Heart right ventricle (tissue), 16 donors: ENCODE results near the gene SANBR. TPM values are rescaled to one million over a fixed set of nuclear protein-coding genes. Genes with fewer than 3 reads are reported as not detected.

Source experiments
- ATAC-seq, 8 donors: fragments of 200-7000 bp; cut with Tn5 transposase; one replicate each; pipeline ENCODE4 v1.9.1; 2020; ENCODE audit warnings: mild to moderate bottlenecking in 8 of 8, moderate library complexity in 8 of 8, moderate number of reproducible peaks in 1 of 8
- DNase-seq, 2 donors: peaks; one replicate each; pipeline ENCODE4 v3.0.0-alpha.2; 2020
- H3K27ac ChIP-seq, 10 donors: fragments of 200-600 bp; sonication (generic) in 2 of 10; one replicate each; pipeline versions ENCODE4 v1.5.0 to v1.8.0; 2020 to 2022; ENCODE audit warnings: mild to moderate bottlenecking in 3 of 10
- H3K27me3 ChIP-seq, 7 donors: fragments of 200-600 bp; one replicate each; pipeline ENCODE4 v1.8.0; 2021 to 2022; ENCODE audit warnings: mild to moderate bottlenecking in 2 of 7
- H3K36me3 ChIP-seq, 9 donors: fragments of 200-600 bp; sonication (generic) in 1 of 9; one replicate each; pipeline versions ENCODE4 v1.5.0 to v1.8.0; 2020 to 2022; ENCODE audit warnings: mild to moderate bottlenecking in 2 of 9
- H3K4me1 ChIP-seq, 9 donors: fragments of 200-600 bp; sonication (generic) in 1 of 9; one replicate each; pipeline versions ENCODE4 v1.5.0 to v1.8.0; 2020 to 2022; ENCODE audit warnings: mild to moderate bottlenecking in 4 of 9
- H3K4me3 ChIP-seq, 10 donors: fragments of 200-600 bp; sonication (generic) in 2 of 10; one replicate each; pipeline versions ENCODE4 v1.5.0 to v1.8.0; 2020 to 2022; ENCODE audit warnings: mild to moderate bottlenecking in 7 of 10, moderate library complexity in 2 of 10
- H3K9me3 ChIP-seq, 11 donors: fragments of 200-600 bp in 10 of 11; sonication (generic) in 2 of 11; one replicate each; pipeline versions ENCODE4 v1.5.0 to v1.8.0; 2013 to 2022; ENCODE audit warnings: mild to moderate bottlenecking in 2 of 11, control low read depth in 1 of 11, moderate library complexity in 1 of 11
- WGBS, 2 donors: extraction: QIAGEN DNeasy Blood & Tissue Kit; methylation state at CpG; one replicate each; pipeline ENCODE4 v1.1.7; 2013; ENCODE audit warnings: inconsistent platforms in 1 of 2; 5-methylcytosine and 5-hydroxymethylcytosine counted together
- intact Hi-C, 10 donors: fragments of 100-400 bp; cut with DNase I; formaldehyde crosslinking; loops; one replicate each; pipeline versions ENCODE4 v1.11.1 to v1.14.2; 2022
- polyA plus RNA-seq, 2 donors: library from polyadenylated mRNA; stranded (reverse); fragments of 200-250 nt; gene quantifications; one replicate each; pipeline ENCODE4 v1.2.3, GENCODE V29; 2013
- total RNA-seq, 10 donors: library from RNA; stranded (reverse); fragmentation: NEBNext Ultra II Directional in 3 of 10; extraction: Animal tissue kit (Norgen Biotek cat#: 25700) in 3 of 10; gene quantifications; one replicate each; pipeline versions ENCODE4 v1.2.1 to v1.2.4, GENCODE V29; 2021 to 2023
- TF ChIP-seq, protein P1 (sequence below), 9 donors: fragments of 200-600 bp; sonication (generic) in 2 of 9; IDR thresholded peaks; one replicate each; pipeline versions ENCODE4 v1.5.0 to v1.8.0; 2021 to 2022; ENCODE audit warnings: antibody characterized with exemption in 9 of 9, mild to moderate bottlenecking in 5 of 9, moderate library complexity in 1 of 9
- donor health status: Arrhythmogenic right ventricular cardiomyopathy.
- donor health status: ischemic (EF 13 %, LVEDD 7.1; RV severe dilation, severe dysfunction).
- donor health status: healthy with polysubstance abuse.
- donor health status: DM: no; HTN: yes; CAD: no.
- donor health status: DM: no; HTN: no; CAD: no.
- donor health status: ischemic (EF 25% LVEDD 6.9; RV normal size, moderate dysfunction).
- donor health status: ischemic (EF 25% LVEDD 5.7; RV mildly dilated, moderate dysfunction).
- donor health status: healthy.
- donor health status: DM: yes; HTN: yes; CAD: no.
- donor health status: Ischemic cardiomyopathy.
- donor health status: ischemic (EF 35%, LVEDD 5.7; RV mildly dilated, moderate dysfunction).
- donor health status: nonischemic (EF 11% LVEDD 7.7; RV severe dilation, severe dysfunction).
- donor health status: DM: yes; HTN: yes; CAD: no.
- donor health status: PGD.
- donor health status: ischemic (EF 29% LVEDD 5.4; RV normal size, mild dysfunction).
- donor health status: nonischemic (EF 23%, LVEDD 6.1; RV moderate dilation, normal function).

SANBR gene
- total and polyA plus RNA-seq, 12 donors: 3.5 to 11.0 (median 6.6) TPM

DNA sequence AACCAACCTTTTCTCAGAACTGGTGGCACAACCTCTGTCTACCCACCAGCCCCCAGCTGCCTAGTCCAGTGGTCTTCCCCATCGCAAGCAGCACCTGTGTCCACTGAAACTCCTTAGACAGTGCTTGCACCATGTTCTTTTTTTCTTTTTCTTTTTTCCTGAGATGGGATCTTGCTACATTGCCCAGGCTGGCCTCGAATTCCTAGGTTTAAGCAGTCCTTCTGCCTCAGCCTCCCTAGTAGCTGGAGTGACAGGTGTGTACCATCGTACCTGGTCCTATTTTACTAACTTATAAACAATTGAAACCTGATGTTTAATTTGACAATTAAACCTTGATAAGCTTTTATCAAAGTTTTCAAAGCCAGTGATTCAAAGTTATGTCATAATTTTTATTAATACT, 30.8 kb downstream of the SANBR start:
- intact Hi-C loops: no loop called here
- no peak overlapping the region for H3K4me3 ChIP-seq
- peaks cover 0 to 25% (median 0%) of the 10 kb centered on the region in 9 donors for H3K36me3 ChIP-seq
- DNase-seq (no peak), ATAC-seq (no peak)
- 95 to 98% methylated on average over 3 of the region's 3 CpGs for WGBS, 2 donors
- H3K9me3 ChIP-seq: no peaks in the 10 kb centered on the region
- TF ChIP-seq, protein P1, sequence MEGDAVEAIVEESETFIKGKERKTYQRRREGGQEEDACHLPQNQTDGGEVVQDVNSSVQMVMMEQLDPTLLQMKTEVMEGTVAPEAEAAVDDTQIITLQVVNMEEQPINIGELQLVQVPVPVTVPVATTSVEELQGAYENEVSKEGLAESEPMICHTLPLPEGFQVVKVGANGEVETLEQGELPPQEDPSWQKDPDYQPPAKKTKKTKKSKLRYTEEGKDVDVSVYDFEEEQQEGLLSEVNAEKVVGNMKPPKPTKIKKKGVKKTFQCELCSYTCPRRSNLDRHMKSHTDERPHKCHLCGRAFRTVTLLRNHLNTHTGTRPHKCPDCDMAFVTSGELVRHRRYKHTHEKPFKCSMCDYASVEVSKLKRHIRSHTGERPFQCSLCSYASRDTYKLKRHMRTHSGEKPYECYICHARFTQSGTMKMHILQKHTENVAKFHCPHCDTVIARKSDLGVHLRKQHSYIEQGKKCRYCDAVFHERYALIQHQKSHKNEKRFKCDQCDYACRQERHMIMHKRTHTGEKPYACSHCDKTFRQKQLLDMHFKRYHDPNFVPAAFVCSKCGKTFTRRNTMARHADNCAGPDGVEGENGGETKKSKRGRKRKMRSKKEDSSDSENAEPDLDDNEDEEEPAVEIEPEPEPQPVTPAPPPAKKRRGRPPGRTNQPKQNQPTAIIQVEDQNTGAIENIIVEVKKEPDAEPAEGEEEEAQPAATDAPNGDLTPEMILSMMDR (IDR thresholded peaks at IDR 0.05): no peak
- no peak overlapping the region for H3K27ac ChIP-seq
- H3K4me1 ChIP-seq: no peaks in the 10 kb centered on the region
- H3K27me3 ChIP-seq: no peaks in the 10 kb centered on the region

DNA sequence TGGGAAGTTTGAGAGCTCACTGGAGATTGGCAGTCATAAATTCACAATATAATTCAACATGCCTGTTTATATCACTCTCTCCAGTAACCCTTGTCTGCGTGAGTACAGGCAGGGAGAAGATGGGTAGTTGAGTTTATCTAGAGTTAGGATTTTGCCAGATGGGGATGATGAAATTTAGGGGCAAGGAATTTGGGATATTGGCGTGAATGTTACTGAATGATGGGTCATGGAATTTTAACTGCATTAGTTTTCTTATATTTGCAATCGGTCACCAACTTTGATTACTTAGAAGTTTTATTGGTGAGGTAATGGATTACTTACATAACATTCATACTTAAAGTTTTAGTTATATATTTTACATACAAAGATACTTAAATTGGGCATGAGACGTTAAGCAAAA, 35.1 kb downstream of the SANBR start:
- ATAC-seq (no peak), DNase-seq (no peak)
- WGBS, 2 donors: 96 to 99% methylated on average over 4 of the region's 4 CpGs
- Histone ChIP-seq H3K36me3 (peaks cover 0 to 40% (median 15%) of the 10 kb centered on the region in 9 donors), H3K4me1 (no peaks in the 10 kb centered on the region), H3K27ac (no peak overlapping the region), H3K9me3 (no peaks in the 10 kb centered on the region), H3K27me3 (no peaks in the 10 kb centered on the region), H3K4me3 (no peak overlapping the region)
- intact Hi-C loops: no loop called here
- TF ChIP-seq, protein P1 (IDR thresholded peaks at IDR 0.05): no peak

DNA sequence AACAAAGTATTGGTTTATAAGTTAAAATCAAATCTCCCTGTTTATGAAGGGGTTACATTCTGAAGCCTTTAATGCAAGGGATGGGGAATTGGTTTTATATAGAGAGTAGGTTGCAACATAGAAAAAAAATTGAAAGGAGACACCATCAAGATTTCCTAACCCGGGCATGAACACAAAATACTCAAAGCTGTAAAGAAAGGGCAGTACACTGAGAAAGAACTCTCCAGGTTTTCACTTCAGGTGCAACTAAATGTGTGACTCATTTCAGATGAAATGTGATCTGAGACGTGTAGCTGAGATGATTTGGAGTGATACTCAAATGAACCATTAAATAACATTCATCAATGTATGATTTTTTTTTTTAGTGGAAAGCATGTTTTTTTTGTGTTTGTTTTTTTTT, 43.6 kb downstream of the SANBR start:
- TF ChIP-seq, protein P1 (IDR thresholded peaks at IDR 0.05): no peak
- intact Hi-C loops: no loop called here
- peaks cover 0 to 100% (median 24%) of the 10 kb centered on the region in 9 donors for H3K36me3 ChIP-seq
- no peak overlapping the region for H3K4me3 ChIP-seq
- no peak for DNase-seq
- no peaks in the 10 kb centered on the region for H3K4me1 ChIP-seq
- 89 to 96% methylated on average over 2 of the region's 2 CpGs for WGBS, 2 donors
- no peak for ATAC-seq
- no peak overlapping the region for H3K27ac ChIP-seq
- no peaks in the 10 kb centered on the region for H3K27me3 ChIP-seq
- H3K9me3 ChIP-seq: no peaks in the 10 kb centered on the region

DNA sequence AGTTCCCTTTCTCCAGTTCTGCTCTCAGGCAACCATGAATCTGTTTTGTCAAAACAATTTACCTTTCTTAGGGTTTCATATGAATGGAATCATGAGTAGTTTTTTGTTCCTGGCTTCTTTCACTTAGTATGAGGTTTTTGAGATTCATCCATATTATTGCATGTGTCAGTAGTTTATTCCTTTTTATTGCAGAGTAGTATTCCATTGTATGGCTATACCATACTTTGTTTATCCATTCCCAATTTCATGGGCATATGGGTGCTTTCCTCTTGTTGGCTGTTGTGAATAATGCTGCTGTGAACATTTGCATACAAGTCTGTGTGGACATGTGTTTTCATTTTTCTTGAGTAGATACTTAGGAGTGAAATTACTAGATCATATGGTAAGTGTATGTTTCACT, 46.0 kb downstream of the SANBR start:
- Histone ChIP-seq H3K4me3 (no peak overlapping the region), H3K27me3 (no peaks in the 10 kb centered on the region), H3K27ac (no peak overlapping the region), H3K36me3 (peaks cover 0 to 94% (median 22%) of the 10 kb centered on the region in 9 donors), H3K9me3 (no peaks in the 10 kb centered on the region), H3K4me1 (no peaks in the 10 kb centered on the region)
- intact Hi-C loops: no loop called here
- TF ChIP-seq, protein P1 (IDR thresholded peaks at IDR 0.05): no peak
- no peak for ATAC-seq
- no peak for DNase-seq
